GM23338 (cell line): ENCODE results near the gene DR1. TPM values are rescaled to one million over a fixed set of nuclear protein-coding genes. Genes with fewer than 3 reads are reported as not detected.

Experiments
- ATAC-seq: fragments of 200-7000 bp; cut with Tn5 transposase; 3 replicates; pipeline ENCODE4 v1.9.1; 2020
- DNase-seq: peaks from one replicate; pipeline ENCODE4 v3.0.0-alpha.2; 2015; ENCODE audit warnings: low spot score
- H2AFZ ChIP-seq: fragments of 200-600 bp; sonication (generic); 2 replicates; pipeline ENCODE4 v1.8.0; 2016; ENCODE audit warnings: antibody characterized with exemption, mild to moderate bottlenecking, moderate library complexity
- H3F3A ChIP-seq: fragments of 200-600 bp; sonication (generic); replicated peaks from 2 replicates; pipeline ENCODE4 v1.8.0; 2017; ENCODE audit warnings: antibody characterized with exemption, mixed run types, low read depth
- H3K27ac ChIP-seq: fragments of 200-600 bp; sonication (generic); 2 replicates; pipeline ENCODE4 v1.6.1; 2016; ENCODE audit warnings: low read depth
- H3K27me3 ChIP-seq: fragments of 200-600 bp; sonication (generic); 2 replicates; pipeline ENCODE4 v1.8.0; 2016; ENCODE audit warnings: mild to moderate bottlenecking, mixed run types, moderate library complexity; ENCODE audit not compliant: insufficient read depth
- H3K36me3 ChIP-seq: fragments of 200-600 bp; sonication (generic); 2 replicates; pipeline ENCODE4 v1.8.0; 2016; ENCODE audit warnings: mild to moderate bottlenecking; ENCODE audit not compliant: insufficient read depth
- H3K4me1 ChIP-seq: fragments of 200-600 bp; sonication (generic); 2 replicates; pipeline ENCODE4 v1.8.0; 2016; ENCODE audit warnings: mild to moderate bottlenecking, moderate library complexity; ENCODE audit not compliant: insufficient read depth
- H3K4me2 ChIP-seq: fragments of 200-600 bp; sonication (generic); 2 replicates; pipeline ENCODE4 v1.7.1; 2017; ENCODE audit warnings: mixed run types
- H3K4me3 ChIP-seq: fragments of 200-600 bp; sonication (generic); 2 replicates; pipeline ENCODE4 v1.6.1; 2016; ENCODE audit warnings: mixed run types
- H3K79me2 ChIP-seq: fragments of 200-600 bp; sonication (generic); replicated peaks from 2 replicates; pipeline ENCODE4 v1.8.0; 2017; ENCODE audit warnings: mild to moderate bottlenecking; ENCODE audit not compliant: insufficient read depth
- H3K9me2 ChIP-seq: fragments of 200-600 bp; sonication (generic); 2 replicates; pipeline ENCODE4 v1.8.0; 2017; ENCODE audit not compliant: insufficient read depth
- H4K20me1 ChIP-seq: fragments of 200-600 bp; sonication (generic); replicated peaks from 2 replicates; pipeline ENCODE4 v1.8.0; 2017; ENCODE audit warnings: mild to moderate bottlenecking; ENCODE audit not compliant: insufficient read depth
- H3K27ac Mint-ChIP-seq: 2 replicates; pipeline ENCODE4 v1.8.0; 2020; ENCODE audit warnings: inconsistent platforms, mild to moderate bottlenecking, moderate library complexity, mixed read lengths
- H3K27me3 Mint-ChIP-seq: 3 replicates; pipeline ENCODE4 v1.8.0; 2022; ENCODE audit warnings: low read depth, mild to moderate bottlenecking, moderate library complexity, mixed read lengths, inconsistent platforms; ENCODE audit not compliant: insufficient read depth, poor library complexity
- H3K36me3 Mint-ChIP-seq: 3 replicates; pipeline ENCODE4 v1.8.0; 2021; ENCODE audit warnings: low read depth, mild to moderate bottlenecking, inconsistent platforms, moderate library complexity, mixed read lengths
- H3K4me1 Mint-ChIP-seq: 3 replicates; pipeline ENCODE4 v1.8.0; 2020; ENCODE audit warnings: mild to moderate bottlenecking, inconsistent platforms, mixed read lengths
- H3K4me3 Mint-ChIP-seq: 3 replicates; pipeline ENCODE4 v1.8.0; 2021; ENCODE audit warnings: moderate library complexity, mild to moderate bottlenecking, inconsistent platforms, mixed read lengths
- H3K9me3 Mint-ChIP-seq: 3 replicates; pipeline ENCODE4 v1.8.0; 2020; ENCODE audit warnings: moderate library complexity, mild to moderate bottlenecking, inconsistent platforms, mixed read lengths
- CREB1 ChIP-seq: fragments of 250-450 bp; sonication (Bioruptor Pico); IDR thresholded peaks from 2 replicates; pipeline ENCODE4 v1.5.0; 2020; ENCODE audit warnings: low read depth, mild to moderate bottlenecking, moderate library complexity
- JUNB ChIP-seq: IDR thresholded peaks from one replicate; pipeline ENCODE4 v1.6.1; 2016; ENCODE audit warnings: antibody characterized with exemption; ENCODE audit not compliant: unreplicated experiment
- polyA plus RNA-seq: library from polyadenylated mRNA; unstranded; fragments of >200 nt; fragmentation: Nextera tagmentation; extraction: Ambion mirVana; gene quantifications from 2 replicates; pipeline ENCODE4 v1.2.1, GENCODE V29; 2016
- total RNA-seq: library from RNA; depleted of rRNA; stranded (reverse); fragments of >200 nt; shearing (Covaris generic); gene quantifications from 2 replicates; pipeline ENCODE4 v1.2.3, GENCODE V29; 2014
- TF ChIP-seq, protein P1 (sequence below), 2 experiments: fragments of 200-600 bp in 1 of 2; sonication (generic) in 1 of 2; conservative IDR thresholded peaks; 2 replicates each; pipeline versions ENCODE4 v1.5.1 to v1.6.1; 2016 to 2017; ENCODE audit warnings: antibody characterized with exemption in 2 of 2, low read depth in 2 of 2, mild to moderate bottlenecking in 2 of 2, moderate library complexity in 1 of 2
- TF ChIP-seq, protein P2 (sequence below): IDR thresholded peaks from 2 replicates; pipeline ENCODE4 v1.6.1; 2016; ENCODE audit warnings: antibody characterized with exemption

The DR1 gene
- total and polyA plus RNA-seq, 2 experiments from 2014 or later, result 20.9 to 61.2 TPM

DNA sequence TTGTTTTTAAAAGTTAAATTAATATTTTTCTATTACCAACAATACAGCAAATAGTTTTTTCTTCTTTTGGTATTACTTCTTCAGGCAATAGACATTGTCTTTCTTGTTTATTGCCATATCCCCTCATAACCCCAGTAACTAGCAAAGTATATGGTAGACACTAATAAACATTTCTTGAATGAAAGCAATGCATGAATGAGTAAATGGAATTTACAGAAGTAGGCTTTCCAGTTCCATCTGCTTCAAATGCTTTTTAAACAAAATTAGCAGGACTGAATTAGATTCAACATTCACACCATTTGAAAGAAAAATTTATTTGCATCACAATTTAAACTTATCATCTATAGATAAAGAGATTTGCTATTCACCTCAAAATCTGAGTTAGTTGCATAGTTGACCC lies 5.6 kb upstream of the DR1 start:
- Histone ChIP-seq H3K9me2 (no peaks in the 10 kb centered on the region), H3K36me3 (no peaks in the 10 kb centered on the region), H2AFZ (no peak overlapping the region), H3K27me3 (no peaks in the 10 kb centered on the region), H3K4me1 (peaks cover 18% of the 10 kb centered on the region), H3K27ac (no peak overlapping the region), H4K20me1 (no peaks in the 10 kb centered on the region), H3K79me2 (no peaks in the 10 kb centered on the region), H3K4me2 (0 out of 2 replicates have a peak overlapping the region, but pooled peaks have one; percentile 30), H3K4me3 (no peak overlapping the region), H3F3A (peaks cover 3% of the 10 kb centered on the region)
- TF ChIP-seq, protein P1, sequence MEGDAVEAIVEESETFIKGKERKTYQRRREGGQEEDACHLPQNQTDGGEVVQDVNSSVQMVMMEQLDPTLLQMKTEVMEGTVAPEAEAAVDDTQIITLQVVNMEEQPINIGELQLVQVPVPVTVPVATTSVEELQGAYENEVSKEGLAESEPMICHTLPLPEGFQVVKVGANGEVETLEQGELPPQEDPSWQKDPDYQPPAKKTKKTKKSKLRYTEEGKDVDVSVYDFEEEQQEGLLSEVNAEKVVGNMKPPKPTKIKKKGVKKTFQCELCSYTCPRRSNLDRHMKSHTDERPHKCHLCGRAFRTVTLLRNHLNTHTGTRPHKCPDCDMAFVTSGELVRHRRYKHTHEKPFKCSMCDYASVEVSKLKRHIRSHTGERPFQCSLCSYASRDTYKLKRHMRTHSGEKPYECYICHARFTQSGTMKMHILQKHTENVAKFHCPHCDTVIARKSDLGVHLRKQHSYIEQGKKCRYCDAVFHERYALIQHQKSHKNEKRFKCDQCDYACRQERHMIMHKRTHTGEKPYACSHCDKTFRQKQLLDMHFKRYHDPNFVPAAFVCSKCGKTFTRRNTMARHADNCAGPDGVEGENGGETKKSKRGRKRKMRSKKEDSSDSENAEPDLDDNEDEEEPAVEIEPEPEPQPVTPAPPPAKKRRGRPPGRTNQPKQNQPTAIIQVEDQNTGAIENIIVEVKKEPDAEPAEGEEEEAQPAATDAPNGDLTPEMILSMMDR (conservative IDR thresholded peaks at IDR 0.05; ENCODE audit: low read depth in 2 of 2), result no peak
- no peak for TF ChIP-seq CREB1 (CRISPR knock-in tag)
- no peak for TF ChIP-seq JUNB
- ATAC-seq, result no peak
- Mint-ChIP-seq H3K9me3 (no peaks in the 10 kb centered on the region), H3K27ac (no peak overlapping the region), H3K4me3 (no peak overlapping the region), H3K27me3 (no peaks in the 10 kb centered on the region), H3K36me3 (peaks cover 9% of the 10 kb centered on the region; the same call in 2 of the 3 replicates), H3K4me1 (peaks cover 6% of the 10 kb centered on the region; the same call in 2 of the 3 replicates)
- DNase-seq, result no peak

DNA sequence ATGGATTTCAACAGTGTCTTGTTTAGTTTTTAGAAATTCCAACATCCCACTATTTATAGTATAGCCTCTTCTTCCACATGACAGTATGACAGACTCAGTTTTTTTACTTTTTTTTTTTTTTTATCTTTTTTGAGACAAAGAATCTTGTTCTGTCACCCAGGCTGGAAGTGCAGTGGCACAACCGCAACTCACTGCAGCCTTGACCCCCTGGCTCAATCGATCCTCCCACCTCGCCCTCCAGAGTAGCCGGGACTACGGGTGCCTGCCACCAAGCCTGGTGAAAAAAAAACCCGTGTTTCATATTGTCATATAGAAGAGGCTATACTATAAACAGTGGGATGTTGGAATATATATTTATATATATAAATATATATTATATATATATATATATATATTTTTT lies 1.2 kb upstream of the DR1 start:
- H3K4me3 ChIP-seq, result no peak overlapping the region
- Mint-ChIP-seq H3K4me3 (peak overlapping the region; percentile 39; the same call in 1 of the 3 replicates), H3K27ac (no peak overlapping the region)

More for the DNA sequence above, 1.2 kb upstream of the DR1 start:
- peaks cover 35% of the 10 kb centered on the region for H3K79me2 ChIP-seq
- ATAC-seq, result no peak
- peaks cover 21% of the 10 kb centered on the region for H4K20me1 ChIP-seq
- peaks cover 10% of the 10 kb centered on the region; the same call in 2 of the 3 replicates for H3K4me1 Mint-ChIP-seq
- H3K27me3 ChIP-seq, result no peaks in the 10 kb centered on the region
- peaks cover 9% of the 10 kb centered on the region for H3K27me3 Mint-ChIP-seq
- H3K36me3 Mint-ChIP-seq, result peaks cover 2% of the 10 kb centered on the region; the same call in 2 of the 3 replicates
- DNase-seq, result no peak
- peaks cover 6% of the 10 kb centered on the region for H3F3A ChIP-seq
- no peak overlapping the region for H3K4me2 ChIP-seq
- H2AFZ ChIP-seq, result no peak overlapping the region
- TF ChIP-seq, protein P1 (conservative IDR thresholded peaks at IDR 0.05; ENCODE audit: low read depth in 2 of 2), result no peak
- TF ChIP-seq, protein P2, sequence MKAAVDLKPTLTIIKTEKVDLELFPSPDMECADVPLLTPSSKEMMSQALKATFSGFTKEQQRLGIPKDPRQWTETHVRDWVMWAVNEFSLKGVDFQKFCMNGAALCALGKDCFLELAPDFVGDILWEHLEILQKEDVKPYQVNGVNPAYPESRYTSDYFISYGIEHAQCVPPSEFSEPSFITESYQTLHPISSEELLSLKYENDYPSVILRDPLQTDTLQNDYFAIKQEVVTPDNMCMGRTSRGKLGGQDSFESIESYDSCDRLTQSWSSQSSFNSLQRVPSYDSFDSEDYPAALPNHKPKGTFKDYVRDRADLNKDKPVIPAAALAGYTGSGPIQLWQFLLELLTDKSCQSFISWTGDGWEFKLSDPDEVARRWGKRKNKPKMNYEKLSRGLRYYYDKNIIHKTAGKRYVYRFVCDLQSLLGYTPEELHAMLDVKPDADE, result no peak
- no peaks in the 10 kb centered on the region for H3K9me2 ChIP-seq
- H3K27ac ChIP-seq, result no peak overlapping the region
- peaks cover 32% of the 10 kb centered on the region for H3K4me1 ChIP-seq
- no peaks in the 10 kb centered on the region for H3K9me3 Mint-ChIP-seq
- H3K36me3 ChIP-seq, result no peaks in the 10 kb centered on the region; the same call in 1 of the 2 replicates
